Thyroid gland (tissue), 4 donors: Measurements from ENCODE around the gene PEX12. TPM values are rescaled to one million over a fixed set of nuclear protein-coding genes. Genes with fewer than 3 reads are reported as not detected.
A peak's percentile ranks its signal among the peaks of the same experiment; 100 is the strongest.

Experiments used
- small RNA-seq: library from RNA; depleted of rRNA; stranded (forward); fragments of <200 nt; gene quantifications from one replicate; pipeline ENCODE3, GENCODE V24; 2016
- total RNA-seq, 4 donors: library from RNA; depleted of rRNA; stranded (reverse); fragments of >200 nt; gene quantifications; one replicate each; pipeline ENCODE4 v1.2.3, GENCODE V29; 2016

PEX12 gene
- total RNA-seq, 4 donors from 2014 or later = 6.1 to 12.0 (median 9.8) TPM

Small RNA genes within 50 kb of the gene (small RNA-seq; reads per million reads assigned to genes)
- not detected for gene AC004134.1
- gene AC015911.1 = not detected
- 209 reads per million, percentile 97 among the genes with 10 or more reads in this experiment for gene SNORD7

Other genes starting within 250 kb of the PEX12 start
- gene SLFN11, start 204.9 kb downstream of the PEX12 start, total RNA-seq = 10 to 100 TPM; 39.0 to 68.6 (median 55.0) TPM
- 10 to 100 TPM; 10.3 to 16.3 (median 13.1) TPM for gene SLFN12, start 146.1 kb downstream of the PEX12 start, total RNA-seq
- 10 to 100 TPM; 13.6 to 31.8 (median 17.9) TPM for gene SLFN13, start 129.8 kb downstream of the PEX12 start, total RNA-seq
- 1 to 10 TPM; 1.2 to 3.5 (median 1.6) TPM for gene SLFN12L, start 40.9 kb downstream of the PEX12 start, total RNA-seq
- gene SLFN14, start 17.8 kb downstream of the PEX12 start, total RNA-seq = under 1 TPM in 1 of 4 donors, not detected in 3; 0.29 TPM
- gene AP2B1, start 8.8 kb upstream of the PEX12 start, total RNA-seq = 100 to 1,000 TPM; 105 to 162 (median 122) TPM
- gene RASL10B, start 153.1 kb upstream of the PEX12 start, total RNA-seq = 10 to 100 TPM in 1 of 4 donors, 1 to 10 TPM in 2, under 1 TPM in 1; 0.94 to 14.5 (median 3.5) TPM
- gene GAS2L2, start 174.7 kb upstream of the PEX12 start, total RNA-seq = not detected
- gene C17orf50, start 182.3 kb upstream of the PEX12 start, total RNA-seq = under 1 TPM in 1 of 4 donors, not detected in 3; 0.40 TPM
- gene MMP28, start 217.1 kb upstream of the PEX12 start, total RNA-seq = 10 to 100 TPM; 12.4 to 48.0 (median 28.6) TPM
- 10 to 100 TPM; 55.9 to 79.8 (median 65.4) TPM for gene TAF15, start 230.9 kb upstream of the PEX12 start, total RNA-seq